Central memory CD8-positive, alpha-beta T cell (primary cell): ENCODE data around the gene ADAMTSL2.

Experiments
- ATAC-seq: fragments of 150-1000 bp; cut with Tn5 transposase; replicated peaks from 2 replicates; pipeline ENCODE4 v1.10.0; 2022; ENCODE audit warnings: mild to moderate bottlenecking, moderate FRiP score, moderate number of reproducible peaks; ENCODE audit not compliant: poor library complexity, severe bottlenecking; ENCODE audit errors: extremely low read depth
- DNase-seq, 2 donors: peaks; one replicate each; pipeline ENCODE4 v3.0.0; 2021; ENCODE audit warnings: low spot score in 2 of 2
- H3K27ac Mint-ChIP-seq: one replicate; pipeline ENCODE4 v1.8.0; 2022; ENCODE audit warnings: low read depth, mild to moderate bottlenecking, moderate library complexity, mixed read lengths
- H3K27me3 Mint-ChIP-seq: one replicate; pipeline ENCODE4 v1.8.0; 2022; ENCODE audit warnings: mixed read lengths
- H3K36me3 Mint-ChIP-seq: one replicate; pipeline ENCODE4 v1.8.0; 2022; ENCODE audit warnings: mild to moderate bottlenecking, moderate library complexity, mixed read lengths; ENCODE audit not compliant: insufficient read depth
- H3K4me1 Mint-ChIP-seq: one replicate; pipeline ENCODE4 v1.8.0; 2022; ENCODE audit warnings: mixed read lengths
- H3K4me3 Mint-ChIP-seq: one replicate; pipeline ENCODE4 v1.8.0; 2022; ENCODE audit warnings: mild to moderate bottlenecking, moderate library complexity, mixed read lengths
- H3K9me3 Mint-ChIP-seq: one replicate; pipeline ENCODE4 v1.8.0; 2022; ENCODE audit warnings: mixed read lengths

ADAMTSL2 gene

DNA sequence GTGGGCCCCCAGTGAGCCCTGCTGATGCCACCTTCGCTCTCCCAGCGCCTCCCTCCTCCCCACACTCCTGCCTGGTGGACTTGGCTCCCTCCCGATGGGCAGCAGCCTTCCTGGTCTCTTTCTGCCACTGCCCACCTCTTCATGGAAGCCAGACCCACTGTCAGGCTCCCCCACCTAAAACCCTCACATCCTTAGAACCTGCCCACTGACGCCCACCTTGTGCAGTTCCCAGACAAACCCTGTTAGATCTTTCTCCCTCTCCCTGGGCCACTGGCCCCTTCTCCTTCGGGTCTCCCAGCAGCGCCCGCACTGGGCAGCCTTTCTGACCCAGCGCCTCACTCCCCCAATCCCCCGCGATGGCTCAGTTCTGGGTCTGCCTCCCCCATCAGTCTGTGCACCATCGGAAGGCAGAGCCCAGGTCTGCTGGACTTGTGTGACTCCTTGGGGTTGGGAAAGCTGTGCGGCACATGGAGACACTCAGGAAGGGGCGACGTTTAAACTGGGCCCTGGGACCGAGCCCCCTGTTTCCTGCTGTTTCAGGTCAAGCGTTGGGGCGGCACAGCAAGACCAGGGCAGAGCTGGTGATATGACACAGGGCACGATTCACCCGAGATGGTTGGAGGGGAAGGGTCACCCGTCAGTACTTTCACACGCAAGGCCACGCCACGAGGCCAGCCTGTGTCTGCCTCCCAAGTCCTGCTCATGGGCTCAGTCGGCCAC lies 27.1 kb upstream of the ADAMTSL2 start:
- ATAC-seq (no peak), DNase-seq (no peak)
- H3K9me3 Mint-ChIP-seq, result peaks cover 3% of the 10 kb centered on the region
- H3K27ac Mint-ChIP-seq, result no peak overlapping the region
- H3K36me3 Mint-ChIP-seq, result no peaks in the 10 kb centered on the region
- H3K27me3 Mint-ChIP-seq, result peaks cover 24% of the 10 kb centered on the region
- H3K4me1 Mint-ChIP-seq, result no peaks in the 10 kb centered on the region
- no peak overlapping the region for H3K4me3 Mint-ChIP-seq

DNA sequence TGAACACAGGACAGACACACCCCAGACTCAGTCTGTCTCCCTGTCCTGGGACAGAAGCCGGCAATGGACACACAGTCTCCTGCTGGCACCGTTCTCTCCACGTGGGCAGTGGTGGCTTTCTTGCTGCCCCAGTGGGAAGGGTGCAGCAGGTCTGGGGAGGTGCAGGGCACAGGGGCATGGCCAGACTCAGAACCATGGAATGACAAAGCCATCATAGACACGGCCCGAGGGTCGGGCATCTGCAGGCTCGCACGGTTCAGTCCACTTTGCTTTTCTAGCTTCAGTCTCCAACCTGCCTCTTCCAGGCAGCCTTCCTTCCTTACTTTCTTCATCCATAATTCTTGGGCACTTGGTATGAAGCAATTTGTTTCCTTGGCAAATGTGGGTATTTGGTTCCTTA lies 26.5 kb upstream of the ADAMTSL2 start:
- no peaks in the 10 kb centered on the region for H3K4me1 Mint-ChIP-seq
- no peak for DNase-seq

GRCh38 chr9:133509179-133510083 lies 25.1 kb upstream of the ADAMTSL2 start:
- Mint-ChIP-seq H3K27ac (peak overlapping the region; percentile 42), H3K36me3 (no peaks in the 10 kb centered on the region), H3K9me3 (no peaks in the 10 kb centered on the region), H3K4me1 (no peaks in the 10 kb centered on the region), H3K4me3 (peak overlapping the region; percentile 57), H3K27me3 (peaks cover 7% of the 10 kb centered on the region)
- ATAC-seq, result no peak
- no peak for DNase-seq

More for the DNA sequence above, 26.5 kb upstream of the ADAMTSL2 start:
- Mint-ChIP-seq H3K27me3 (peaks cover 18% of the 10 kb centered on the region), H3K4me3 (no peak overlapping the region), H3K27ac (no peak overlapping the region), H3K36me3 (no peaks in the 10 kb centered on the region), H3K9me3 (no peaks in the 10 kb centered on the region)
- no peak for ATAC-seq

GRCh38 chr9:133510926-133511505 lies 23.5 kb upstream of the ADAMTSL2 start:
- Mint-ChIP-seq H3K9me3 (no peaks in the 10 kb centered on the region), H3K27ac (no peak overlapping the region), H3K36me3 (no peaks in the 10 kb centered on the region), H3K4me1 (no peaks in the 10 kb centered on the region), H3K27me3 (no peaks in the 10 kb centered on the region), H3K4me3 (no peak overlapping the region)
- ATAC-seq (no peak), DNase-seq (no peak)

GRCh38 chr9:133511607-133512006 lies 22.9 kb upstream of the ADAMTSL2 start:
- no peaks in the 10 kb centered on the region for H3K27me3 Mint-ChIP-seq
- H3K36me3 Mint-ChIP-seq, result no peaks in the 10 kb centered on the region
- H3K4me3 Mint-ChIP-seq, result no peak overlapping the region
- H3K9me3 Mint-ChIP-seq, result no peaks in the 10 kb centered on the region
- no peaks in the 10 kb centered on the region for H3K4me1 Mint-ChIP-seq
- ATAC-seq (no peak), DNase-seq (no peak)
- no peak overlapping the region for H3K27ac Mint-ChIP-seq

GRCh38 chr9:133512253-133513213 lies 22.0 kb upstream of the ADAMTSL2 start:
- ATAC-seq, result no peak
- H3K4me1 Mint-ChIP-seq, result no peaks in the 10 kb centered on the region

GRCh38 chr9:133513214-133514100 lies 21.0 kb upstream of the ADAMTSL2 start:
- H3K36me3 Mint-ChIP-seq, result no peaks in the 10 kb centered on the region
- no peak overlapping the region for H3K4me3 Mint-ChIP-seq
- H3K9me3 Mint-ChIP-seq, result no peaks in the 10 kb centered on the region
- ATAC-seq (no peak), DNase-seq (no peak)
- H3K27me3 Mint-ChIP-seq, result peaks cover 6% of the 10 kb centered on the region
- H3K4me1 Mint-ChIP-seq, result no peaks in the 10 kb centered on the region
- no peak overlapping the region for H3K27ac Mint-ChIP-seq

More at GRCh38 chr9:133512253-133513213, 22.0 kb upstream of the ADAMTSL2 start:
- Mint-ChIP-seq H3K27me3 (no peaks in the 10 kb centered on the region), H3K27ac (no peak overlapping the region), H3K4me3 (no peak overlapping the region), H3K9me3 (no peaks in the 10 kb centered on the region), H3K36me3 (no peaks in the 10 kb centered on the region)
- no peak for DNase-seq

GRCh38 chr9:133514460-133515239 lies 19.9 kb upstream of the ADAMTSL2 start:
- Mint-ChIP-seq H3K27ac (no peak overlapping the region), H3K9me3 (no peaks in the 10 kb centered on the region), H3K4me1 (no peaks in the 10 kb centered on the region), H3K4me3 (no peak overlapping the region), H3K36me3 (no peaks in the 10 kb centered on the region), H3K27me3 (peaks cover 12% of the 10 kb centered on the region)
- ATAC-seq, result no peak
- DNase-seq, result no peak

DNA sequence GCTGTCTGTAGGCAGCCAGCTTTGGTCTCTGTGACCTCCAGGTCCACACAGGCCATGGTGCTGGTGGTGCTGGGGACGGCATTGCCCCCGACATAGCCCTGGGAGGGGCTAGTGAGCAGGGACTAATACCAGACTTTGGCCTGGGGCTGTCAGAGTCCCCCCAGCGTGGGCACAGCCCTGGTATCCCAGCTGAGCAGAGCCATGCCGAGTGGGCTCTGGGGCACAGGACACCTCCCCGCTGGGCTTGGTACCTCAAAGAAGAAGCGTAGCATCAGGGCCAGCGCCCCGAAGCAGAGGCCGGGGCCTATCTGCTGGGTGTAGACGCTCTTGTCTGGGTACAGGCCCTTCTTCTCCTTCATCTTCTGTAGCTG lies 19.3 kb upstream of the ADAMTSL2 start:
- no peaks in the 10 kb centered on the region for H3K4me1 Mint-ChIP-seq
- no peaks in the 10 kb centered on the region for H3K36me3 Mint-ChIP-seq
- peaks cover 12% of the 10 kb centered on the region for H3K27me3 Mint-ChIP-seq
- H3K9me3 Mint-ChIP-seq, result no peaks in the 10 kb centered on the region
- DNase-seq, result no peak
- no peak for ATAC-seq
- H3K4me3 Mint-ChIP-seq, result no peak overlapping the region
- no peak overlapping the region for H3K27ac Mint-ChIP-seq

DNA sequence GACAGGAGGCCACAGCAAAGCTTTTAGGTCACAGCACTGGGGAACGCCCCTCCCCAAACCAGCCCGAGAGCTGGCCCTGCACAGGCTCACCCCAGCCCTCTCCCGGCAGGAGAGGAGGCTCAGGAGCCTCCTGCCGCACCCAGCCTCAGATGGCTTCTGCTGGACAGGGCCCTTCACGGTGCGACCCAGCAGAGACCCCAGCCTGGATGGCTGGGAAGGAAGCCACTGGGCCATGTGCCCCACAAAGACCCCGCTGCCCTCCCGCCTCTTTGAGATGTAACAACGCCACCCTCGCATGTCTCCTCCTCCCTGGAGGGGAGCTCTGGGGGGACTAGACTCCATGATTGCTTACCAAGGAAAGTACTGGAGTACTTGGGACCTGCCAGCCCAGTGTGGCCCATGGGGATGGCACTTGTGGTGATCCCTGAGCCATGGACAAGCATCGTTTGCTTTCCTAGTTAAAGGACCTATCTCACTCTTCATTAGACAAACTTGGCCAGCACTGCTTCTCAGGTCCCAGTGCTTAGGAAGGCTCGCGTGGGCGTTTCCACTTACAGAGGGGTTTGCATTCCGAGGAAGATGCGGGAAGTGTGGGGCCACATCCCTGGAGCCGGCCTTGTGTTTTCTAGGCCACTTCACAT lies 18.8 kb upstream of the ADAMTSL2 start:
- H3K27me3 Mint-ChIP-seq, result peaks cover 12% of the 10 kb centered on the region
- no peaks in the 10 kb centered on the region for H3K9me3 Mint-ChIP-seq
- H3K27ac Mint-ChIP-seq, result no peak overlapping the region
- H3K4me1 Mint-ChIP-seq, result no peaks in the 10 kb centered on the region
- no peak for ATAC-seq
- no peaks in the 10 kb centered on the region for H3K36me3 Mint-ChIP-seq
- H3K4me3 Mint-ChIP-seq, result no peak overlapping the region
- no peak for DNase-seq
